ENCODE results near the gene APRT.

Gene APRT

DNA sequence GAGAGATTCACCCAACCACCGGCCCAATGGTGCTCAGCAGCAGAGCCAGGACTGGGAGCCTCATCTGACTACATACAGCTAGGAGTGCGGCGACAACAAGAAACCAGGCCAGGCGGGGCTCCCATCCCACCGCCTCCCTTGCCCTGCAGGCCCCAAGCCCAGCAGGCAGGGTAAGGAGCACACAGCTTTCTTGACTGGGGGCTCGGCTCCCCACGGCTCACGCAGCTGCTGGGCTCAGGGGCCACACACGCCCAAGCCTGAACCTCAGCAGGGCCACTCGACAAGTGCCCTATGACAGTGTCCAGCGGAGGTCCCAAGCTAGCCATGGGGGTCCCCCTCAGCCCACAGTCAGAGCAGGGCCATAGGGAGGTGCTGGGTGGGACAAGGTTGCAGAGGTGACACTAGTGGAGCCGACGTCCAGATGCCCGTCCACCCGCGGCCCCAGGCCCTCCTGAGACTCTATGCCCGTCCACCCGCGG lies 40.4 kb downstream of the APRT start:
- no peak for FAIRE-seq

DNA sequence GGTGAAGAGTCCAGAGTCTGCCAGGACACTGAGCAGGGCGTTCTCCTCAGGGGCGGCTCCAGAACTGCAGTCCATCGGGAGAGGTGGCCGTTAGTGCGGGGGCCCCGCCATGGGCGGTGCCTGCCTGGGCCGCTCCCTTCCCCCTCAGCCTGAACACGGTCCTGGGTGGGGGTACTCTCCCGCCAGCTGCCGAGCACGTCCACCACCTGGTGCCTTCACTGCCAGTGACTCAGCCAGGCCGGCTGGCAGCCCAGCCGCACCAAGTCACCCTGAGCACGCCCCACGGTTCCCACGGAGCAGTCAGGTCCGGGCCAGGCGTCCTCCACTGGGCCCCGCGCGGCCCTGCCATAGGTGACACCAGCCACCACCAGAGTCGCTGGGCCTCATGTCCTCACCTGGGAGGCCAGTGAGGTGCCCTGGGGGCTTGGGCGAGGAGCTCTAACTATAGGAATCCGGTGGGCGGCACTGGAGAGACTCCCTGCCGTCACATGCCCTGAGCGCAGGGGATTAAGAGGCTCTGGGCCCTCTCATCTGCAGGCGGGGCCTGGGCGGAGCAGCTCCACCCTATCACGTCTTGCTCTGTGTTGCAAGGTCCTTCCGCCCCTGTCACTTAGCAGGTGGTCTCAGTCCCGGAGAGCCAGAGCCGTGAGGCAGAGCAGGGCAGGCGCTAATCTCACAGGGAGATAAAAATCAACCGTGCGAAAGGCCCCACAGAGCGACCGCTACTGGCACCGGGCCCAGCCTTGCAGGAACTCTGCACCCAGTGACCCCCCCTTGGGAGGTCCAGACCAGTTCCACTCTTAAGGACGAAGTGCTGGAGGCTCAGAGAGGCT lies 41.1 kb downstream of the APRT start:
- FAIRE-seq = no peak

GRCh38 chr16:88769617-88770460 lies 41.9 kb downstream of the APRT start:
- FAIRE-seq = no peak

DNA sequence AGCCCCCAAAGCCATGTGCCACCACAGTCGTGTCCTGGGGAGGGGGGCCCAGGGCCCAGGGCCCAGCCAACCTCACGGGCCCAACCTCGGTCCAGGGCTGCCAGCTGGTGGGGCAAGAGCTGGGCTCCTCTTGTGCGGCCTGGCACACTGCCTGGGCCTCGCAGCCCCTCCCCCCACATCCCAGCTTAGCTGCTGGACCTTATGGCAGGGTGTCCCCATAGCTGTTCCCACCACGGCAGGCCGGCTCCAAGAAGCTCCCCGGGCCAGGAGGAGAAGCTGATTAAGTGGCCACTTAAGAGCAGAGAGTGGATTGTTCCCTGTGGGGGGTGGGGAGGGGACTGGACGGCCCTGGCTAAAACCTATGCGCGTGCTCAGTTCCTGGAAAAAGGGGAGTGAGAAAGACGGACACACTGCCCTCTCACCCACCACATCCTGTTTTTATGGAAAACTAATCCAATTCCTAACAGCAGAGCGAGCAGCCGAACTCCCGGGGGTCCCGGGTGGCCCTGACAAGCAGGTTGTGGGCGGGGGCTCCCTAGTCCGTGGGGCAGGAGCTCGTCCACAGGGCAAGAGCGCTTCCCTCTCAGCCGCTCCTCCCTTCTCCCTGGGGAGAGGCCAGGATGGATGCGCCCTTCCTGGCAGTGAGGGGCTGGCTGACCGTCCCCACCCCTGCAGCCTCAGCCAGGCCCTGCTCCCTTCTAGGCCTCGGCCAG lies 43.5 kb downstream of the APRT start:
- no peak for FAIRE-seq

GRCh38 chr16:88767546-88768070 lies 44.1 kb downstream of the APRT start:
- FAIRE-seq = no peak

GRCh38 chr16:88766975-88767374 lies 44.8 kb downstream of the APRT start:
- no peak for FAIRE-seq

- no peak for FAIRE-seq
Measured at GRCh38 chr16:88764913-88765349, 46.8 kb downstream of the APRT start.

DNA sequence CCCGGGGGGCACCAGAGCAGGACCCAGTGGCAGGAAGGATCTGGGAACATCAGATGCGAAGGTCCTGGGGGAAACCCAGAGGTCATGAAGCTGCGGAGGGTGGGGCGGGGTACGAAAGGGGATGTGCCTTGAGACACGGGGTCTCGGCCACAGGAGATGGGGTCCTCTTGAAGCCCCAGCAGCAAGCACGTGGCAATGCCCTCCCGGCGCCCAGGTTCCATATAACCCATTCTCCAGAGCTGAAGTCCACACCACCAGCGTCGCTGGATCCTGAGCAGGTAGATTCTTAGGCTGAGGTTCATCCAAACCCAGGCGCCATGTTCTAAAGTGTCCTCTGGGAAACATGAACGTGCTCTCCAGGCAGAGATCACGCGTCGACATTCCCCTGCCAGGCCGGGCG lies 47.6 kb downstream of the APRT start:
- FAIRE-seq = no peak

DNA sequence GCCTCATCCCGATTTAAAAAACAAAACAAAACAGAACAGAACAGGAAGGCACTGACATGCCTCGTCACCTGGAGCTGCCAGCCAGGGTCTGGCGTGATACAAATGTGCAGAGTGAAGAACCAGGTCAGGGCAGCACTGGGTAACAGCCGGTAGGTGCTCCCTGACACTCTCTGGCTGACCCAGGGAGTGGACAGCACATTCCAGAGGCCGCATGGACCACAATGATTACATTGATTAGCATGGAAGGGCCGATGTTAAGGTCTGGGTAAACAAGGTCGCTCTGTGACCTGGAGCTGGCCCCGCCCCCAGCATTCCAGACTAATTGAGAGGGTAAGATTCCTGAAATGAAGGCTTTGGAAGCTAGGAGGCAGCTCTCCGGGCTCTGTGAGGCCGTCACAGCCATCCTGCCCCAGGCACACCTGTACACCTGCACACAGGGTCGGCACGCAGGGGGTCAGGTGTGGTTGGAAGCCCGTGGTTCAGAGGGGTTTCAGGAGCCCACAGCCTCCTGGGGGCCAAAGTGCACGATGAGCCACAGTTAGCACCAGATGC lies 48.1 kb downstream of the APRT start:
- no peak for FAIRE-seq

- FAIRE-seq = no peak
Measured at GRCh38 chr16:88762941-88763340, 48.8 kb downstream of the APRT start.

- no peak for FAIRE-seq
Measured at GRCh38 chr16:88762258-88762870, 49.4 kb downstream of the APRT start.

- no peak for FAIRE-seq
Measured at GRCh38 chr16:88761830-88762229, 49.9 kb downstream of the APRT start.

- FAIRE-seq = no peak
Measured at GRCh38 chr16:88761143-88761534, 50.6 kb downstream of the APRT start.

DNA sequence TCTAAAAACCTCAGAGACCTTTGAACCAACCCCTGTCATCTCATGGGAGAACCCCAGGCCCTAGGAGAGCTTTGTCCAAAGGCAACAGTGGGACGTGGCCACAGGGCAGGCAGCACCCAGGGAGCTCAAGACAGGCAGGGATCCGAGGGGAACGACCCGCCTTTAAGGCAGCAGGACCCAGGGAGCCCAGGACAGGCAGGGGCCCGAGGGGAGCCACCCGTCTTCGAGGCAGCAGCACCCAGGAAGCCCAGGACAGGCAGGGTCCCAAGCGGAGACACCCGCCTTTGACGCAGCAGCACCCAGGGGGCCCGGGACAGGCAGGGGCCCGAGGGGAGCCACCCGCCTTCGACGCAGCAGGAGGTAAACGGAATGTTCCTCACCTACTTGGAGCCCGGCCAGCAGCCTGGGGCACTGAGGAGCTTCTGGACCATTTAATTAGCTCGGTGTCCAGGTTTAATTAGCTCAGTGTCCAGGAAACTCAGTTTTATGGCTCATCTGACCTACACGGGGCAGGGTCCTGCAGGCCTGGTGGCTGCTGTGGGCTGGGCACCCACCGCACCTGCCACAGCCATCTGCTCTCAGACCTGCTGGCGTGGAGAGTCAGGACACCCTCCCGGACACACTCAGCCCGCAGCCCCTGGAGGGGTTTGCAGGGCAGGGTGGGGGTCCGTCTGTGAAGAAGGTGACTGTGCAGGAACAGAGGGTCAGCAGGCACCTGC lies 51.1 kb downstream of the APRT start:
- FAIRE-seq = no peak

GRCh38 chr16:88759976-88760350 lies 51.8 kb downstream of the APRT start:
- no peak for FAIRE-seq

All from TTC549 (cell line).